Gastroesophageal sphincter (tissue), 3 donors: Measurements from ENCODE around the gene GNL1.

ENCODE experiments used
- POLR2A ChIP-seq, 2 donors: fragments of 450-650 bp; IDR thresholded peaks; one replicate each; pipeline ENCODE4 v1.6.1; 2017; ENCODE audit warnings: antibody characterized with exemption in 2 of 2, mild to moderate bottlenecking in 2 of 2, moderate library complexity in 1 of 2
- TF ChIP-seq, protein P1 (sequence below), 4 experiments: fragments of 200-600 bp in 2 of 4; fragments of 450-650 bp in 2 of 4; sonication (generic) in 1 of 4; IDR thresholded peaks; one replicate each; pipeline ENCODE4 v1.5.1; 2017 to 2019; ENCODE audit warnings: antibody characterized with exemption in 4 of 4, mild to moderate bottlenecking in 2 of 4, moderate library complexity in 2 of 4

DNA sequence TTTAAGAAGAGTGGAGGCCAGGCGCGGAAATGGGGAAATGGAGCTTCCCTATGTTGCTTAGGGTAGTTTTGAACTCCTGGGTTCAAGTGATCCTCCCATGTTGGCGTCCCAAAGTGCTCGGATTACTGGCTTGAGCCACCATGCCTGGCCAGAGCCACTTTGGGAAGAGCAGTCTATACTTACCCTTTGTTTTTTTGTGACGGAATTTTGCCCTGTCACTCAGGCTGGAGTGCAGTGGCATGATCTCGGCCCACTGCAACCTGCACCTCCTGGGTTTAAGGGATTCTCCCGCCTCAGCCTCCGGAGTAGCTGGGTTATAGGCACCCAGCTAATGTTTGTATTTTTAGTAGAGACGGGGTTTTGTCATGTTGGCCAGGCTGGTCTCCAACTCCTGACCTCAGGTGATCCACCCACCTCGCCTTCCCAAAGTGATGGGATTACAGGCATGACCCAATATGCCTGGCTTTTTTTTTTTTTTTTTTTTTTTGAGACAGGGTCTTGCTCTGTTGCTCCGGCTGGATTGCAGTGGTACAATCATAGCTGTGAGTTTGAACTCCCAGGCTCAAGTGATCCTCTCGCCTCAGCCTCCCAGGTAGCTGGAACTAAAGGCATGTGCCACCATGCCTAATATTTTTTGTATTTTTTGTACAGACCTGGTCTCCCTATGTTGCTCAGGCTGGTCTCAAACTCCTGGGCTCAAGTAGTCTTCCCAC is 42.8 kb upstream of the GNL1 start:
- TF ChIP-seq, protein P1, sequence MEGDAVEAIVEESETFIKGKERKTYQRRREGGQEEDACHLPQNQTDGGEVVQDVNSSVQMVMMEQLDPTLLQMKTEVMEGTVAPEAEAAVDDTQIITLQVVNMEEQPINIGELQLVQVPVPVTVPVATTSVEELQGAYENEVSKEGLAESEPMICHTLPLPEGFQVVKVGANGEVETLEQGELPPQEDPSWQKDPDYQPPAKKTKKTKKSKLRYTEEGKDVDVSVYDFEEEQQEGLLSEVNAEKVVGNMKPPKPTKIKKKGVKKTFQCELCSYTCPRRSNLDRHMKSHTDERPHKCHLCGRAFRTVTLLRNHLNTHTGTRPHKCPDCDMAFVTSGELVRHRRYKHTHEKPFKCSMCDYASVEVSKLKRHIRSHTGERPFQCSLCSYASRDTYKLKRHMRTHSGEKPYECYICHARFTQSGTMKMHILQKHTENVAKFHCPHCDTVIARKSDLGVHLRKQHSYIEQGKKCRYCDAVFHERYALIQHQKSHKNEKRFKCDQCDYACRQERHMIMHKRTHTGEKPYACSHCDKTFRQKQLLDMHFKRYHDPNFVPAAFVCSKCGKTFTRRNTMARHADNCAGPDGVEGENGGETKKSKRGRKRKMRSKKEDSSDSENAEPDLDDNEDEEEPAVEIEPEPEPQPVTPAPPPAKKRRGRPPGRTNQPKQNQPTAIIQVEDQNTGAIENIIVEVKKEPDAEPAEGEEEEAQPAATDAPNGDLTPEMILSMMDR (IDR thresholded peaks at IDR 0.05), result no peak
- TF ChIP-seq POLR2A (IDR thresholded peaks at IDR 0.05), result no peak
